PC-3 (cell line): Measurements from ENCODE around the gene NOC2L.

ENCODE experiments used
- EZH2 ChIP-seq: fragments of 300-600 bp; sonication (generic); IDR thresholded peaks from one replicate; pipeline ENCODE4 v1.6.1; 2017; ENCODE audit warnings: antibody characterized with exemption, mild to moderate bottlenecking, low read length; ENCODE audit not compliant: unreplicated experiment
- EZH2phosphoT487 ChIP-seq: fragments of 300-600 bp; sonication (generic); IDR thresholded peaks from 2 replicates; pipeline ENCODE4 v1.6.1; 2018; ENCODE audit warnings: mild to moderate bottlenecking, antibody characterized with exemption, low read length, borderline replicate concordance
- TF ChIP-seq, protein P1 (sequence below): fragments of 300-600 bp; sonication (generic); conservative IDR thresholded peaks from 2 replicates; pipeline ENCODE4 v1.5.1; 2017; ENCODE audit warnings: antibody characterized with exemption, low read depth, mild to moderate bottlenecking, low read length

DNA sequence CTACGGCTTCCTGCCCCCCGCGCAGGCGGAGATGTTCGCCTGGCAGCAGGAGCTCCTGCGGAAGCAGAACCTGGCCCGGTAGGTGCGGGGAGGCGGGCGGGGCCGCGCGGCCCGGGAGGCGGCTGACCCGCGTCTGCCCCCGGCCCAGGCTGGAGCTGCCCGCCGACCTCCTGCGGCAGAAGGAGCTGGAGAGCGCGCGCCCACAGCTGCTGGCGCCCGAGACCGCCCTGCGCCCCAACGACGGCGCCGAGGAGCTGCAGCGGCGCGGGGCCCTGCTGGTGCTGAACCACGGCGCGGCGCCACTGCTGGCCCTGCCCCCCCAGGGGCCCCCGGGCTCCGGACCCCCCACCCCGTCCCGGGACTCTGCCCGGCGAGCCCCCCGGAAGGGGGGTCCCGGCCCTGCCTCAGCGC, 16.6 kb downstream of the NOC2L start:
- TF ChIP-seq, protein P1, sequence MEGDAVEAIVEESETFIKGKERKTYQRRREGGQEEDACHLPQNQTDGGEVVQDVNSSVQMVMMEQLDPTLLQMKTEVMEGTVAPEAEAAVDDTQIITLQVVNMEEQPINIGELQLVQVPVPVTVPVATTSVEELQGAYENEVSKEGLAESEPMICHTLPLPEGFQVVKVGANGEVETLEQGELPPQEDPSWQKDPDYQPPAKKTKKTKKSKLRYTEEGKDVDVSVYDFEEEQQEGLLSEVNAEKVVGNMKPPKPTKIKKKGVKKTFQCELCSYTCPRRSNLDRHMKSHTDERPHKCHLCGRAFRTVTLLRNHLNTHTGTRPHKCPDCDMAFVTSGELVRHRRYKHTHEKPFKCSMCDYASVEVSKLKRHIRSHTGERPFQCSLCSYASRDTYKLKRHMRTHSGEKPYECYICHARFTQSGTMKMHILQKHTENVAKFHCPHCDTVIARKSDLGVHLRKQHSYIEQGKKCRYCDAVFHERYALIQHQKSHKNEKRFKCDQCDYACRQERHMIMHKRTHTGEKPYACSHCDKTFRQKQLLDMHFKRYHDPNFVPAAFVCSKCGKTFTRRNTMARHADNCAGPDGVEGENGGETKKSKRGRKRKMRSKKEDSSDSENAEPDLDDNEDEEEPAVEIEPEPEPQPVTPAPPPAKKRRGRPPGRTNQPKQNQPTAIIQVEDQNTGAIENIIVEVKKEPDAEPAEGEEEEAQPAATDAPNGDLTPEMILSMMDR = no peak
- no peak; the same call in 1 of the 2 replicates for TF ChIP-seq EZH2phosphoT487
- no peak for TF ChIP-seq EZH2
